Neuronal stem cell (in vitro differentiated cells): ENCODE measurements around the gene MEGF6.

Experiments used
- DNase-seq: peaks from one replicate; pipeline ENCODE4 v3.0.0-alpha.2; 2013; ENCODE audit warnings: low spot score
- H2AFZ ChIP-seq: one replicate; pipeline ENCODE4 v1.6.1; 2013; ENCODE audit warnings: mild to moderate bottlenecking, low read length, inconsistent platforms
- H2AK5ac ChIP-seq: 2 replicates; pipeline ENCODE4 v1.6.1; 2013; ENCODE audit warnings: low read depth, mild to moderate bottlenecking, inconsistent platforms, low read length, moderate library complexity, mixed read lengths
- H2BK120ac ChIP-seq: 2 replicates; pipeline ENCODE4 v1.6.1; 2013; ENCODE audit warnings: low read depth, mild to moderate bottlenecking, inconsistent platforms, low read length, moderate library complexity, mixed read lengths
- H2BK12ac ChIP-seq: one replicate; pipeline ENCODE4 v1.6.1; 2013; ENCODE audit warnings: low read length, inconsistent platforms
- H2BK15ac ChIP-seq: 2 replicates; pipeline ENCODE4 v1.6.1; 2013; ENCODE audit warnings: mild to moderate bottlenecking, low read length, inconsistent platforms, mixed read lengths
- H2BK5ac ChIP-seq: one replicate; pipeline ENCODE4 v1.6.1; 2013; ENCODE audit warnings: inconsistent platforms, mild to moderate bottlenecking, low read length, moderate library complexity
- H3K14ac ChIP-seq: one replicate; pipeline ENCODE4 v1.6.1; 2013; ENCODE audit warnings: low read length, inconsistent platforms
- H3K18ac ChIP-seq: 2 replicates; pipeline ENCODE4 v1.6.1; 2013; ENCODE audit warnings: low read length, inconsistent platforms
- H3K23ac ChIP-seq: 2 replicates; pipeline ENCODE4 v1.6.1; 2013; ENCODE audit warnings: low read depth, mild to moderate bottlenecking, mixed read lengths, low read length, inconsistent platforms; ENCODE audit not compliant: poor library complexity
- H3K27ac ChIP-seq: replicated peaks from 3 replicates; pipeline ENCODE4 v1.5.1; 2013; ENCODE audit warnings: low read length, inconsistent platforms
- H3K27me3 ChIP-seq, 3 experiments: 2 replicates each; pipeline ENCODE4 v1.6.1; 2013; ENCODE audit warnings: low read length in 3 of 3, mild to moderate bottlenecking in 2 of 3, inconsistent platforms in 1 of 3, low read depth in 1 of 3, mixed read lengths in 1 of 3, moderate library complexity in 1 of 3; ENCODE audit not compliant: control insufficient read depth in 3 of 3, insufficient read depth in 3 of 3
- H3K36me3 ChIP-seq, 2 donors: replicated peaks in 1 of 2; 2 replicates each; pipeline ENCODE4 v1.6.1; 2013; ENCODE audit warnings: low read length in 2 of 2; ENCODE audit not compliant: control insufficient read depth in 2 of 2, insufficient read depth in 2 of 2
- H3K4ac ChIP-seq: 2 replicates; pipeline ENCODE4 v1.6.1; 2013; ENCODE audit warnings: inconsistent platforms, mild to moderate bottlenecking, low read length, moderate library complexity
- H3K4me1 ChIP-seq, 2 donors: 1 replicate in 1 of 2; 2 replicates in 1 of 2; pipeline ENCODE4 v1.6.1; 2013; ENCODE audit warnings: low read length in 2 of 2, low read depth in 1 of 2; ENCODE audit not compliant: control insufficient read depth in 2 of 2, insufficient read depth in 1 of 2
- H3K4me2 ChIP-seq: one replicate; pipeline ENCODE4 v1.6.1; 2013; ENCODE audit warnings: mild to moderate bottlenecking, low read length, inconsistent platforms; ENCODE audit not compliant: insufficient read depth, poor library complexity, severe bottlenecking
- H3K4me3 ChIP-seq, 2 donors: 2 replicates each; pipeline ENCODE4 v1.5.1; 2013; ENCODE audit warnings: low read length in 2 of 2, mild to moderate bottlenecking in 2 of 2, inconsistent platforms in 1 of 2, moderate library complexity in 1 of 2
- H3K79me1 ChIP-seq: one replicate; pipeline ENCODE4 v1.6.1; 2013; ENCODE audit warnings: low read depth, mild to moderate bottlenecking, inconsistent platforms, low read length, moderate library complexity
- H3K9ac ChIP-seq: one replicate; pipeline ENCODE4 v1.6.1; 2013; ENCODE audit warnings: mild to moderate bottlenecking, low read depth, low read length, inconsistent platforms; ENCODE audit not compliant: poor library complexity
- H3K9me3 ChIP-seq, 2 donors: replicated peaks in 1 of 2; 2 replicates each; pipeline versions ENCODE3 to v1.6.1; 2013; ENCODE audit warnings: low read length in 2 of 2, mild to moderate bottlenecking in 2 of 2, inconsistent platforms in 1 of 2, low read depth in 1 of 2, mixed read lengths in 1 of 2, moderate library complexity in 1 of 2; ENCODE audit not compliant: control insufficient read depth in 2 of 2, insufficient read depth in 1 of 2
- H4K8ac ChIP-seq: one replicate; pipeline ENCODE4 v1.6.1; 2013; ENCODE audit warnings: low read depth, mild to moderate bottlenecking, inconsistent platforms, low read length, moderate library complexity
- H4K91ac ChIP-seq: one replicate; pipeline ENCODE4 v1.6.1; 2013; ENCODE audit warnings: low read length, low read depth, mild to moderate bottlenecking, inconsistent platforms; ENCODE audit not compliant: poor library complexity
- WGBS, 2 donors: extraction: QIAGEN DNeasy Blood & Tissue Kit; methylation state at CpG; one replicate each; pipeline ENCODE4 v1.1.7; 2013; ENCODE audit warnings: missing lambda C conversion rate in 2 of 2, mixed read lengths in 1 of 2; ENCODE audit not compliant: insufficient read length in 2 of 2, insufficient replicate concordance in 1 of 2; ENCODE audit errors: extremely low coverage in 2 of 2; 5-methylcytosine and 5-hydroxymethylcytosine counted together

MEGF6 gene

DNA sequence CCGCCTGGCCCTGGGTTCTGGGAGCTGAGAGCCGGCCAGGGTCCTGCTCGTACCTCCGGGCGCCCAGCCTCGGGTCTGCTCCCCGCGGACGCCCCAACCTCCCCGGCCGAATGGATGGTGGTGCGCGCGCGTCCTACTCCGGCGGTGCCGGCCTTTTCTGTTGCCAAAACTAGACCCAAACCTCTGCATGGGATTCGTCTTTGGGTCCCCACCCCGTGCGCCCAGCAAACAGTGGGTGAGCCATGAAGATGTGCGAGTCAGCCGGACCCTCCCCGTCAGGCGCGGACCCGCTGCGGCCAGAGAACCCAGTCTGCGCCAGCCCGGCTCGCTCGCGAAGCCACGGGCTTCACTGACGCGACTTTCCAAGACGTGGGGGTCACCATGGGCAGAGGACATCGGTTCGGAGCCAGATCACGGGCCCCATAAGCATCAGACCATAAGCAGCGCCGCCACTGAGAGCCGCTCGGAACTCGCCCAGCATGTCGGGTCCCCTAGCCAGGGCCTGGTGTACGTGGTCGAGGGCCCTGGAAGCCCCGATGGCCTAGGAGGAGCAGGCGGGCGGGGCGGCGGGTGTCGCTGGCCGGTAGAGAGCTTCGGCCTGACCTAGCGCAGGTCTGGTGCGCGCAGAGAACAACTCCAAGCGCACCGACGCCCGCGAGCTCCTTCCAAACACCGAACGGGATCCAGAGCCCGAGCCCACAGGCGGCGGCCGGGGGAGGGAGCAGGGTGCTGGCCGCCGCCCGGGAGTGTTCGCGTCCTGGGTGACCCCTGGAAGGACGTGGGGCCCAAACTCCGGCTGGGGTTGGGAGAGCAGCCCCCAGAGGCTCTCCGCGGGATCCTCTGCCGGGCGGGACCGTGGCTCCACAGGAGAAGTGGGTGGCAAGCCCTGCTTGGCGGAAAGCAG is 40.0 kb upstream of the MEGF6 start:
- H3K79me1 ChIP-seq: peaks cover 7% of the 10 kb centered on the region

DNA sequence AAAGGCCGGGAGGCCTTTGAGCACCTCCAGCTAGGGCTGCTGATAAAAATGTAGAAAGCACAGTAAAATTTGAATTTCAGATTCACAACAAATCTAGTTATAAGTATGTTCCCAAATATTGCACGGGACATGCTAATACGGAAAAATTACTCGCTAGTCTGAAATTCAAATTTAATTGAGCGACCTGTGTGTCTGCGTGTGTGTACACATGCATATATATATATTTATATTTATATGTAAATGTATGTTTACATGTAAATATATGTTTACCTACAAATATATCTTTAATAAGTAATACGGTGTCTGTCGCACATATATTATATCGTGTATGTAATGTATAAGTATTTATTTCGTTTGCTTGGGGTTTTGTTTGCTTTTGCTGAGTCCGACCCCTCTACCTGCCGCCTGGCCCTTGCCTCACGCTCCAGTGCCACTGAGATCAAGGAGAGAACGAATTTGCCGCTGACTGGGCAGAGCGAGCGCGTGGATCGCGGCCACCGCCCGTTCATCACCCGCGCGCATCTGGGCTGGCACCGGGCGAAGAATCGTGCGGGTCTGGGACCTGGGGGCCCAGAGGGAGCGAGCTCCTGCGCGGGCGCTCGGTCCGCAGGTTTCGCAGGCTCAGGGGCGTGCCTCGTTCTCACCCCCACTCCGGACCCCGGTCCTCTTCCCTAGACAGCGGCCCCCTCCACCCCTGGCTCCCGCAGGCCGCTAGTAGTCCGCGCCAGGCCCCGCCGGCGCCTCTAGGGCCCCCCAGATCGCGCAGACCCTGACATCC is 39.1 kb upstream of the MEGF6 start:
- DNase-seq: no peak
- peaks cover 2 to 24% of the 10 kb centered on the region in 2 donors for H3K36me3 ChIP-seq
- H2BK5ac ChIP-seq: peak overlapping the region; percentile 39
- peak overlapping the region; percentile 74 for H2AK5ac ChIP-seq
- H4K91ac ChIP-seq: no peak overlapping the region
- H2AFZ ChIP-seq: peak overlapping the region; percentile 99
- H3K27me3 ChIP-seq: peaks cover 34 to 55% (median 52%) of the 10 kb centered on the region in 3 experiments
- peaks cover 3 to 8% of the 10 kb centered on the region in 2 donors for H3K4me1 ChIP-seq
- H3K79me1 ChIP-seq: peaks cover 7% of the 10 kb centered on the region
- H3K4me2 ChIP-seq: no peak overlapping the region
- no peak overlapping the region for H3K9ac ChIP-seq
- H3K9me3 ChIP-seq: peaks cover 0 to 2% of the 10 kb centered on the region in 2 donors
- H4K8ac ChIP-seq: no peak overlapping the region
- H3K14ac ChIP-seq: no peak overlapping the region
- no peak overlapping the region for H3K27ac ChIP-seq
- no peak overlapping the region for H3K4ac ChIP-seq
- peak overlapping the region; percentile 92 for H3K23ac ChIP-seq
- no peak overlapping the region for H2BK15ac ChIP-seq
- H3K4me3 ChIP-seq: peak overlapping the region; percentile 60 to 94
- H2BK12ac ChIP-seq: no peak overlapping the region
- no peak overlapping the region for H2BK120ac ChIP-seq
- peak overlapping the region; percentile 69 for H3K18ac ChIP-seq
- no CpG with 5 or more reads among the region's 50 CpGs for WGBS, 2 donors

More for the DNA sequence above, 40.0 kb upstream of the MEGF6 start:
- H3K27me3 ChIP-seq: peaks cover 34 to 63% (median 54%) of the 10 kb centered on the region in 3 experiments
- WGBS, 2 donors: no CpG with 5 or more reads among the region's 83 CpGs
- H2BK120ac ChIP-seq: no peak overlapping the region
- peak overlapping the region; percentile 69 for H2AFZ ChIP-seq
- no peak overlapping the region for H3K4ac ChIP-seq
- no peak overlapping the region for H4K91ac ChIP-seq
- H3K36me3 ChIP-seq: peaks cover 0 to 16% of the 10 kb centered on the region in 2 donors
- H3K9me3 ChIP-seq: peaks cover 0 to 2% of the 10 kb centered on the region in 2 donors
- peak overlapping the region; percentile 38 for H3K14ac ChIP-seq
- no peak overlapping the region for H3K27ac ChIP-seq
- H3K4me2 ChIP-seq: peak overlapping the region; percentile 65
- H3K4me3 ChIP-seq: no peak overlapping the region
- peak overlapping the region; percentile 58 for H2BK12ac ChIP-seq
- peak overlapping the region; percentile 81 for H2BK15ac ChIP-seq
- H2AK5ac ChIP-seq: peak overlapping the region; percentile 81
- peak overlapping the region; percentile 71 for H3K18ac ChIP-seq
- H3K4me1 ChIP-seq: peaks cover 3 to 8% of the 10 kb centered on the region in 2 donors
- peak overlapping the region; percentile 44 for H3K9ac ChIP-seq
- H3K23ac ChIP-seq: peak overlapping the region; percentile 80
- peak overlapping the region; percentile 39 for H2BK5ac ChIP-seq
- no peak overlapping the region for H4K8ac ChIP-seq
- DNase-seq: no peak

DNA sequence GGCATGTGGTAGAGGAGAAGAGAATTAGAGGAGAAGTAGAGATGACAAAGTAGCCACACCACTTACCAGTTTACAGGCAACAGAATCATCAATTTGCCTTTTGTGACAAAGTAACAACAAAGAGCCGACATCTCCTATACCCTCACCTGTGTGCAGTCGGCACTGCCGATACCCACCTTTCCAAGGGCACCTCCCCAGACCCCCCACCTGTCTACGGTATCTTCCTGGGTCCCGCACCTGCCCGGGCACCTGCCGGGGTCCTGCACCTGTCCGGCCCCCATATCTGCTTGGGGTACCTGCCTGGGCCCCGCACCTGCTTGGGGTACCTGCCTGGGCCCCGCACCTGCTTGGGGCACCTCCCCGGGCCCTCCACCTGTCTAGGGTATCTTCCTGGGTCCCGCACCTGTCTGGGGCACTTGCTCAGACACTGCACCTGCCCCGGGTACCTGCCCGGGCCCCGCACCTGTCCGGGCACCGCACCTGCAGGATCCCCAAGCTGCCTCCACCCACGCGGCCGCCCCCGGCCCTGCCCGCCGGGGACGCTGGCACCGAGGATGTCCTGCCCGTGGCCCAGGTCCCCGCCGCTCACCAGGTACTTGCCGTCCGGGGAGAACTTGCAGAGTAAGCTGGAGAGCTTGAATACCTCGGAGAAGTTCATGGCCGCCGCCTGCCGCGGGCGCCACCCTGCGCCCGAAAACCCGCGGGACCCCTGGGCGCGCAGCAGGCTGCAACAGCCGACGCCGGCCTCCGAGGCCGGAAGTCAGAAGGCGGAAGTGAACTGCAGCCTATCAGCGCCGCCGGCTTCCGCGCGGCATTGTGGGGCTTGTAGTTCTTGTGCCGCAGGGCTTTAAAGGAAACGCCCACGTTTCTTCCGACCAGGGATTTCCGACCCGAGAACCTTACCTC is 38.3 kb upstream of the MEGF6 start, which contains the start of gene WRAP73:
Gene WRAP73, minus strand, starts transcription at position 762 of the 906 bp plus-strand sequence. Its CDS starts 104 bp downstream, at position 658.
- H3K4me1 ChIP-seq: peaks cover 3 to 8% of the 10 kb centered on the region in 2 donors
- H4K8ac ChIP-seq: peak within 1 kb of the TSS; percentile 77
- no peak within 1 kb of the TSS for H4K91ac ChIP-seq
- H3K4me3 ChIP-seq: peak within 1 kb of the TSS; percentile 89 to 94
- H2BK12ac ChIP-seq: no peak within 1 kb of the TSS
- H3K18ac ChIP-seq: peak within 1 kb of the TSS; percentile 95
- DNase-seq: peak; percentile 86
- H3K23ac ChIP-seq: peak within 1 kb of the TSS; percentile 92
- peak within 1 kb of the TSS; percentile 99 for H2AFZ ChIP-seq
- H3K79me1 ChIP-seq: peaks cover 7% of the 10 kb centered on the region
- H3K9me3 ChIP-seq: peaks cover 0 to 2% of the 10 kb centered on the region in 2 donors
- peak within 1 kb of the TSS; percentile 99 for H3K4ac ChIP-seq
- peak within 1 kb of the TSS; percentile 39 for H2BK5ac ChIP-seq
- WGBS, 2 donors: no CpG with 5 or more reads among the region's 60 CpGs
- H2BK120ac ChIP-seq: no peak within 1 kb of the TSS
- H2BK15ac ChIP-seq: no peak within 1 kb of the TSS
- H3K36me3 ChIP-seq: peaks cover 2 to 31% of the 10 kb centered on the region in 2 donors
- H3K14ac ChIP-seq: no peak within 1 kb of the TSS
- peak within 1 kb of the TSS; percentile 82 for H2AK5ac ChIP-seq
- H3K9ac ChIP-seq: peak within 1 kb of the TSS; percentile 88
- peaks cover 31 to 47% (median 45%) of the 10 kb centered on the region in 3 experiments for H3K27me3 ChIP-seq
- no peak within 1 kb of the TSS for H3K27ac ChIP-seq
- H3K4me2 ChIP-seq: peak within 1 kb of the TSS; percentile 79
